SU-DHL-6 (cell line): ENCODE measurements around the gene RAD51B.

Experiments used
- EZH2phosphoT487 ChIP-seq: fragments of 200-600 bp; sonication (generic), shearing (Covaris generic); conservative IDR thresholded peaks from 2 replicates; pipeline ENCODE4 v1.6.1; 2018; ENCODE audit warnings: mild to moderate bottlenecking, antibody characterized with exemption, low read length, moderate library complexity, mixed read lengths
- TF ChIP-seq, protein P1 (sequence below): fragments of 200-600 bp; sonication (generic); IDR thresholded peaks from one replicate; pipeline ENCODE4 v1.5.1; 2017; ENCODE audit warnings: antibody characterized with exemption, mild to moderate bottlenecking, low read length, moderate library complexity; ENCODE audit not compliant: insufficient read depth, poor library complexity, severe bottlenecking

DNA sequence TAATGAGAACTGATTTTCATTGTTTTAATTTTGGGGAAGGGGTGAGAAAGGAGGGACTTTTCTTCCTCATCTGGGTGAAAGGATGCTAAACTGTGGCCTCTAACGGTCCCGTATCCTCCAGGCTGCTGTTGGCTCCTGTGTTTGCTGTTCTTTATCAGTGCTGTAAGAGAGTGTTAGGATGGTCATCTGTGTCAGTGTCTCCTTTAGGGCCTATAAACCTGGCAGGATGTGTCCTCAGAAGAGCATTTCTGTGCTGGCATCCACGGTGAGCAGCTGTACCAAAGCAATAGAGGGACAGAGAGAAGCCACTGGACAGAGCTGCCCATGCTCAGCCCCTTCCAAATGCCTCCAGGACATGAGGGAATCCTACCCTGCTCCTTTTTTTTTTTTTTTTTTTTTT is 720.2 kb downstream of the RAD51B start:
- TF ChIP-seq, protein P1, sequence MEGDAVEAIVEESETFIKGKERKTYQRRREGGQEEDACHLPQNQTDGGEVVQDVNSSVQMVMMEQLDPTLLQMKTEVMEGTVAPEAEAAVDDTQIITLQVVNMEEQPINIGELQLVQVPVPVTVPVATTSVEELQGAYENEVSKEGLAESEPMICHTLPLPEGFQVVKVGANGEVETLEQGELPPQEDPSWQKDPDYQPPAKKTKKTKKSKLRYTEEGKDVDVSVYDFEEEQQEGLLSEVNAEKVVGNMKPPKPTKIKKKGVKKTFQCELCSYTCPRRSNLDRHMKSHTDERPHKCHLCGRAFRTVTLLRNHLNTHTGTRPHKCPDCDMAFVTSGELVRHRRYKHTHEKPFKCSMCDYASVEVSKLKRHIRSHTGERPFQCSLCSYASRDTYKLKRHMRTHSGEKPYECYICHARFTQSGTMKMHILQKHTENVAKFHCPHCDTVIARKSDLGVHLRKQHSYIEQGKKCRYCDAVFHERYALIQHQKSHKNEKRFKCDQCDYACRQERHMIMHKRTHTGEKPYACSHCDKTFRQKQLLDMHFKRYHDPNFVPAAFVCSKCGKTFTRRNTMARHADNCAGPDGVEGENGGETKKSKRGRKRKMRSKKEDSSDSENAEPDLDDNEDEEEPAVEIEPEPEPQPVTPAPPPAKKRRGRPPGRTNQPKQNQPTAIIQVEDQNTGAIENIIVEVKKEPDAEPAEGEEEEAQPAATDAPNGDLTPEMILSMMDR = no peak
- no peak for TF ChIP-seq EZH2phosphoT487
